HepG2 (cell line): ENCODE measurements around the gene SPRR2F. TPM values are rescaled to one million over a fixed set of nuclear protein-coding genes. Genes with fewer than 3 reads are reported as not detected.

Source experiments
- RFX1 ChIP-seq: fragments of 450-650 bp; IDR thresholded peaks from 2 replicates; pipeline ENCODE4 v1.6.1; 2017
- ZNF281 ChIP-seq: sonication (generic); formaldehyde crosslinking; IDR thresholded peaks from 2 replicates; pipeline ENCODE4 v1.4.0; 2020; ENCODE audit warnings: missing genetic modification reagents, borderline replicate concordance
- ZNF629 ChIP-seq: sonication (generic); formaldehyde crosslinking; conservative IDR thresholded peaks from 2 replicates; pipeline ENCODE4 v1.5.0; 2020; ENCODE audit warnings: missing genetic modification reagents
- ZNF646 ChIP-seq: sonication (generic); formaldehyde crosslinking; IDR thresholded peaks from 2 replicates; pipeline ENCODE4 v1.9.0; 2021; ENCODE audit warnings: mild to moderate bottlenecking, missing genetic modification reagents
- polyA plus RNA-seq, 8 experiments: library from polyadenylated mRNA; depleted of rRNA in 3 of 8; stranded (reverse) in 7 of 8; unstranded in 1 of 8; fragments of >200 nt; fragmentation: Illumina TruSeq in 4 of 8; extraction: Trizol in 4 of 8; gene quantifications; 2 replicates each; pipeline versions ENCODE4 v1.2.1 to v1.2.3, GENCODE V29; 2011 to 2016; ENCODE audit warnings: low read depth in 4 of 8, missing spikeins in 1 of 8, mixed read lengths in 1 of 8; ENCODE audit not compliant: insufficient read depth in 1 of 8
- total RNA-seq, 5 experiments: library from RNA; depleted of rRNA; stranded (reverse); fragments of >200 nt; fragmentation: Illumina TruSeq; extraction: Trizol; gene quantifications; 2 replicates each; pipeline ENCODE4 v1.2.3, GENCODE V29; 2016; ENCODE audit warnings: low read depth in 1 of 5

The SPRR2F gene
- total and polyA plus RNA-seq, 2 of the 13 experiments (the other 11 are each of a cell fraction or from before 2014, with no cell fraction given), result not detected

GRCh38 chr1:153094426-153094825 lies 18.9 kb downstream of the SPRR2F start, which contains the start of gene SPRR2E (continued):
- TF ChIP-seq ZNF281 (no peak), RFX1 (no peak), ZNF629 (CRISPR knock-in tag) (no peak), ZNF646 (CRISPR knock-in tag) (no peak)
